ENCODE results near the gene KDM1A.

The KDM1A gene

GRCh38 chr1:23029337-23029736 lies 10.1 kb downstream of the KDM1A start:
- no peak for TF ChIP-seq EZH2 (optimal IDR thresholded peaks at IDR 0.05; ENCODE audit: low read depth, low read length)
- TF ChIP-seq CTCF (IDR thresholded peaks at IDR 0.05; ENCODE audit: low read length), result no peak
- TF ChIP-seq EZH2phosphoT487 (IDR thresholded peaks at IDR 0.05; ENCODE audit: low read length), result no peak
- Histone ChIP-seq H2AFZ (ENCODE audit: low read length) (no peak overlapping the region), H3K36me3 (replicated peaks; ENCODE audit: insufficient read depth, low read length) (no peaks in the 10 kb centered on the region), H3K79me2 (ENCODE audit: low read length) (peaks cover 69% of the 10 kb centered on the region), H4K20me1 (ENCODE audit: insufficient read depth, low read length) (no peaks in the 10 kb centered on the region), H3F3A (ENCODE audit: insufficient read depth, low read length) (no peaks in the 10 kb centered on the region), H3K27ac (ENCODE audit: low read length) (no peak overlapping the region), H3K9ac (ENCODE audit: low read length) (no peak overlapping the region), H3K4me1 (ENCODE audit: low read length) (peaks cover 11% of the 10 kb centered on the region; the same call in 1 of the 2 replicates), H3K4me3 (ENCODE audit: low read length) (no peak overlapping the region), H3K9me3 (replicated peaks; ENCODE audit: insufficient read depth, low read length) (no peaks in the 10 kb centered on the region), H3K27me3 (replicated peaks; ENCODE audit: insufficient read depth, low read length) (no peaks in the 10 kb centered on the region), H3K4me2 (ENCODE audit: low read depth, low read length) (no peak overlapping the region), H3K9me2 (replicated peaks; ENCODE audit: insufficient read depth, low read length) (no peaks in the 10 kb centered on the region)
- no peak for DNase-seq

- no peaks in the 10 kb centered on the region for H3K36me3 ChIP-seq (replicated peaks; ENCODE audit: insufficient read depth, low read length)
- no peak overlapping the region for H3K9ac ChIP-seq (ENCODE audit: low read length)
- H2AFZ ChIP-seq (ENCODE audit: low read length), result no peak overlapping the region
- no peaks in the 10 kb centered on the region for H4K20me1 ChIP-seq (ENCODE audit: insufficient read depth, low read length)
- peaks cover 22% of the 10 kb centered on the region; the same call in 1 of the 2 replicates for H3K79me2 ChIP-seq (ENCODE audit: low read length)
- H3K4me1 ChIP-seq (ENCODE audit: low read length), result peaks cover 2% of the 10 kb centered on the region; the same call in 1 of the 2 replicates
- H3K4me3 ChIP-seq (ENCODE audit: low read length), result no peak overlapping the region
- no peaks in the 10 kb centered on the region for H3K9me3 ChIP-seq (replicated peaks; ENCODE audit: insufficient read depth, low read length)
- no peaks in the 10 kb centered on the region for H3K27me3 ChIP-seq (replicated peaks; ENCODE audit: insufficient read depth, low read length)
- H3K9me2 ChIP-seq (replicated peaks; ENCODE audit: insufficient read depth, low read length), result no peaks in the 10 kb centered on the region
- TF ChIP-seq EZH2phosphoT487 (IDR thresholded peaks at IDR 0.05; ENCODE audit: low read length) (no peak), CTCF (IDR thresholded peaks at IDR 0.05; ENCODE audit: low read length) (no peak), EZH2 (optimal IDR thresholded peaks at IDR 0.05; ENCODE audit: low read depth, low read length) (no peak)
- no peaks in the 10 kb centered on the region for H3F3A ChIP-seq (ENCODE audit: insufficient read depth, low read length)
- no peak overlapping the region for H3K27ac ChIP-seq (ENCODE audit: low read length)
- no peak overlapping the region for H3K4me2 ChIP-seq (ENCODE audit: low read depth, low read length)
- DNase-seq, result no peak
Measured at GRCh38 chr1:23035823-23036452, 16.7 kb downstream of the KDM1A start.

- Histone ChIP-seq H3K9me2 (replicated peaks; ENCODE audit: insufficient read depth, low read length) (no peaks in the 10 kb centered on the region), H3K9me3 (replicated peaks; ENCODE audit: insufficient read depth, low read length) (no peaks in the 10 kb centered on the region), H4K20me1 (ENCODE audit: insufficient read depth, low read length) (no peaks in the 10 kb centered on the region), H3K27ac (ENCODE audit: low read length) (no peak overlapping the region), H3K4me1 (ENCODE audit: low read length) (no peaks in the 10 kb centered on the region), H3K27me3 (replicated peaks; ENCODE audit: insufficient read depth, low read length) (no peaks in the 10 kb centered on the region), H3F3A (ENCODE audit: insufficient read depth, low read length) (no peaks in the 10 kb centered on the region), H3K79me2 (ENCODE audit: low read length) (peaks cover 18% of the 10 kb centered on the region; the same call in 1 of the 2 replicates), H3K4me2 (ENCODE audit: low read depth, low read length) (no peak overlapping the region), H3K36me3 (replicated peaks; ENCODE audit: insufficient read depth, low read length) (no peaks in the 10 kb centered on the region), H2AFZ (ENCODE audit: low read length) (no peak overlapping the region), H3K9ac (ENCODE audit: low read length) (no peak overlapping the region), H3K4me3 (ENCODE audit: low read length) (no peak overlapping the region)
- TF ChIP-seq EZH2phosphoT487 (IDR thresholded peaks at IDR 0.05; ENCODE audit: low read length), result no peak
- no peak for TF ChIP-seq EZH2 (optimal IDR thresholded peaks at IDR 0.05; ENCODE audit: low read depth, low read length)
- no peak for TF ChIP-seq CTCF (IDR thresholded peaks at IDR 0.05; ENCODE audit: low read length)
- DNase-seq, result no peak
Measured at GRCh38 chr1:23037081-23037740, 17.9 kb downstream of the KDM1A start.

Measured in MM.1S (cell line).